ENCODE data around the gene WFDC13.

DNA sequence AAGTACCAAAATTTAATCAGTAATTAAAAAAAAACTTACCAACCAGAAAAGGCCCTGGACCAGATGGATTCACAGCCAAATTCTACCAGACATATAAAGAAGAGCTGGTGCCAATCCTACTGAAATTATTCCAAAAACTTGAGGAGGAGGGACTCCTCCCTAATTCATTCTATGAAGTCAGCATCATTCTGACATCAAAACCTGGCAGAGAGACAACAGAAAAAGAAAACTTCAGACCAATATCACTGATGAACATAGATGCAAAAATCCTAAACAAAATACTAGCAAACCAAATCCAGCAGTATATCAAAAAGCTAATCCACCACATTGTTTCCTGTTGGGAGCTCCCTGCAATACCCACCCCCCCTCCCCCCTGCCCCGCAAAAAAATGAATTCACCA lies 31.7 kb upstream of the WFDC13 start, which contains the start of gene WFDC11:
- TF ChIP-seq, protein P1, sequence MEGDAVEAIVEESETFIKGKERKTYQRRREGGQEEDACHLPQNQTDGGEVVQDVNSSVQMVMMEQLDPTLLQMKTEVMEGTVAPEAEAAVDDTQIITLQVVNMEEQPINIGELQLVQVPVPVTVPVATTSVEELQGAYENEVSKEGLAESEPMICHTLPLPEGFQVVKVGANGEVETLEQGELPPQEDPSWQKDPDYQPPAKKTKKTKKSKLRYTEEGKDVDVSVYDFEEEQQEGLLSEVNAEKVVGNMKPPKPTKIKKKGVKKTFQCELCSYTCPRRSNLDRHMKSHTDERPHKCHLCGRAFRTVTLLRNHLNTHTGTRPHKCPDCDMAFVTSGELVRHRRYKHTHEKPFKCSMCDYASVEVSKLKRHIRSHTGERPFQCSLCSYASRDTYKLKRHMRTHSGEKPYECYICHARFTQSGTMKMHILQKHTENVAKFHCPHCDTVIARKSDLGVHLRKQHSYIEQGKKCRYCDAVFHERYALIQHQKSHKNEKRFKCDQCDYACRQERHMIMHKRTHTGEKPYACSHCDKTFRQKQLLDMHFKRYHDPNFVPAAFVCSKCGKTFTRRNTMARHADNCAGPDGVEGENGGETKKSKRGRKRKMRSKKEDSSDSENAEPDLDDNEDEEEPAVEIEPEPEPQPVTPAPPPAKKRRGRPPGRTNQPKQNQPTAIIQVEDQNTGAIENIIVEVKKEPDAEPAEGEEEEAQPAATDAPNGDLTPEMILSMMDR (IDR thresholded peaks at IDR 0.05), result no peak
- TF ChIP-seq POLR2A (IDR thresholded peaks at IDR 0.05), result no peak
